Measurements from ENCODE around the gene GTF3C1.
"Not testable (repeated sequence)": the region's sequence is repeated elsewhere in the genome, so short reads cannot be mapped to it uniquely, and the experiment has no call there.

GTF3C1 gene

GRCh38 chr16:27549746-27550581 lies at the start of gene GTF3C1, which contains the start of gene KATNIP:
Gene GTF3C1, minus strand, starts transcription at chr16:27549913. Its CDS starts 23 bp downstream, at chr16:27549890.
Gene KATNIP, plus strand, starts transcription at chr16:27550144. Its CDS starts 27 bp downstream, at chr16:27550171.
- peak; percentile 100 for DNase-seq (ENCODE audit: low read depth in 2 of 2)

- DNase-seq (ENCODE audit: low read depth in 2 of 2) = no peak
Observed at GRCh38 chr16:27598931-27599565, 49.3 kb upstream of the GTF3C1 start.

GRCh38 chr16:27598220-27598619 lies 48.5 kb upstream of the GTF3C1 start:
- DNase-seq (ENCODE audit: low read depth in 2 of 2) = no peak

- no peak for DNase-seq (ENCODE audit: low read depth in 2 of 2)
Observed at GRCh38 chr16:27597361-27597760, 47.6 kb upstream of the GTF3C1 start.

GRCh38 chr16:27596411-27596810 lies 46.7 kb upstream of the GTF3C1 start:
- DNase-seq (ENCODE audit: low read depth in 2 of 2) = no peak

- DNase-seq (ENCODE audit: low read depth in 2 of 2) = no peak
Observed at GRCh38 chr16:27595993-27596392, 46.3 kb upstream of the GTF3C1 start.

- no peak for DNase-seq (ENCODE audit: low read depth in 2 of 2)
Observed at GRCh38 chr16:27595475-27595874, 45.8 kb upstream of the GTF3C1 start.

GRCh38 chr16:27591837-27592236 lies 42.1 kb upstream of the GTF3C1 start:
- no peak for DNase-seq (ENCODE audit: low read depth in 2 of 2)

GRCh38 chr16:27588057-27588456 lies 38.3 kb upstream of the GTF3C1 start:
- DNase-seq (ENCODE audit: low read depth in 2 of 2) = no peak

- DNase-seq (ENCODE audit: low read depth in 2 of 2) = no peak
Observed at GRCh38 chr16:27586711-27587110, 37.0 kb upstream of the GTF3C1 start.

GRCh38 chr16:27585200-27585599 lies 35.5 kb upstream of the GTF3C1 start:
- DNase-seq (ENCODE audit: low read depth in 2 of 2) = no peak

- DNase-seq (ENCODE audit: low read depth in 2 of 2) = no peak
Observed at GRCh38 chr16:27583634-27584033, 33.9 kb upstream of the GTF3C1 start.

- no peak for DNase-seq (ENCODE audit: low read depth in 2 of 2)
Observed at GRCh38 chr16:27582883-27583282, 33.2 kb upstream of the GTF3C1 start.

- DNase-seq (ENCODE audit: low read depth in 2 of 2) = no peak
Observed at GRCh38 chr16:27579087-27579980, 29.6 kb upstream of the GTF3C1 start.

GRCh38 chr16:27576729-27577128 lies 27.0 kb upstream of the GTF3C1 start:
- no peak for DNase-seq (ENCODE audit: low read depth in 2 of 2)

GRCh38 chr16:27572711-27573110 lies 23.0 kb upstream of the GTF3C1 start:
- no peak for DNase-seq (ENCODE audit: low read depth in 2 of 2)

GRCh38 chr16:27571433-27572326 lies 22.0 kb upstream of the GTF3C1 start:
- no peak for DNase-seq (ENCODE audit: low read depth in 2 of 2)

- not testable (repeated sequence) for DNase-seq (ENCODE audit: low read depth in 2 of 2)
Observed at GRCh38 chr16:27570986-27571385, 21.3 kb upstream of the GTF3C1 start.

- no peak for DNase-seq (ENCODE audit: low read depth in 2 of 2)
Observed at GRCh38 chr16:27568077-27568476, 18.4 kb upstream of the GTF3C1 start.

- DNase-seq (ENCODE audit: low read depth in 2 of 2) = no peak
Observed at GRCh38 chr16:27566417-27566816, 16.7 kb upstream of the GTF3C1 start.

- no peak for DNase-seq (ENCODE audit: low read depth in 2 of 2)
Observed at GRCh38 chr16:27564224-27564623, 14.5 kb upstream of the GTF3C1 start.

All from activated CD4-positive, alpha-beta T cell treated with anti-CD3 and anti-CD28 coated beads for 24 hours (primary cell).